ENCODE data around the gene CDK19. TPM values are rescaled to one million over a fixed set of nuclear protein-coding genes. Genes with fewer than 3 reads are reported as not detected.

CDK19 gene
- total and polyA plus RNA-seq, 2 of the 4 experiments (the other 2 are of a cell fraction): 6.0 to 6.8 TPM

GRCh38 chr6:110596354-110596753 lies 218.9 kb downstream of the CDK19 start:
- no peaks in the 10 kb centered on the region for H3K27me3 ChIP-seq (ENCODE audit: control insufficient read depth, insufficient read depth, low read length)
- H3K79me1 ChIP-seq (ENCODE audit: low read depth in 1 of 2, low read length in 2 of 2): no peaks in the 10 kb centered on the region
- H4K5ac ChIP-seq (ENCODE audit: low read depth, low read length): no peak overlapping the region
- no peaks in the 10 kb centered on the region for H3K9me3 ChIP-seq (ENCODE audit: control insufficient read depth, insufficient read depth, low read length)
- ChIA-PET CTCF (no interaction called here), POLR2A (ENCODE audit: unreplicated experiment) (no interaction called here)
- no peak overlapping the region for H2BK15ac ChIP-seq (ENCODE audit: low read depth, low read length)
- no peak for TF ChIP-seq CTCF (conservative IDR thresholded peaks at IDR 0.05; ENCODE audit: low read depth, low read length)
- no peak for TF ChIP-seq USF2 (IDR thresholded peaks at IDR 0.05; ENCODE audit: low read depth, low read length)
- no peak for TF ChIP-seq ELK1 (IDR thresholded peaks at IDR 0.05; ENCODE audit: borderline replicate concordance, low read depth, low read length)
- no peak for TF ChIP-seq MAZ (IDR thresholded peaks at IDR 0.05; ENCODE audit: borderline replicate concordance, low read depth, low read length)
- TF ChIP-seq SMC3 (IDR thresholded peaks at IDR 0.05; ENCODE audit: low read depth, low read length): no peak
- no peak for TF ChIP-seq MAFK (IDR thresholded peaks at IDR 0.05; ENCODE audit: low read depth, low read length)
- no peak for TF ChIP-seq FOS (IDR thresholded peaks at IDR 0.05; ENCODE audit: low read depth, low read length)
- no peak for TF ChIP-seq POLR2A (IDR thresholded peaks at IDR 0.05; ENCODE audit: low read depth, low read length)
- TF ChIP-seq BHLHE40 (IDR thresholded peaks at IDR 0.05; ENCODE audit: low read depth, low read length): no peak
- TF ChIP-seq NFE2L2 (IDR thresholded peaks at IDR 0.05; ENCODE audit: low read depth, low read length): no peak
- TF ChIP-seq CEBPB (IDR thresholded peaks at IDR 0.05; ENCODE audit: low read depth, low read length): no peak
- no peak for TF ChIP-seq RCOR1 (IDR thresholded peaks at IDR 0.05; ENCODE audit: insufficient replicate concordance, low read length)
- no peak for TF ChIP-seq CHD1 (IDR thresholded peaks at IDR 0.05; ENCODE audit: low read depth, low read length)
- no peak for TF ChIP-seq MXI1 (IDR thresholded peaks at IDR 0.05; ENCODE audit: borderline replicate concordance, low read depth, low read length)
- TF ChIP-seq RAD21 (IDR thresholded peaks at IDR 0.05; ENCODE audit: low read length): no peak
- no peak for TF ChIP-seq RFX5 (IDR thresholded peaks at IDR 0.05; ENCODE audit: low read depth, low read length)
- WGBS, 2 experiments (ENCODE audit: extremely low coverage in 2 of 2, insufficient read length in 1 of 2): no CpG with 5 or more reads among the region's 3 CpGs
- no peak overlapping the region for H3K4ac ChIP-seq (ENCODE audit: low read depth, low read length)
- H3K23ac ChIP-seq (ENCODE audit: low read depth, low read length): no peak overlapping the region
- no peak overlapping the region for H3K18ac ChIP-seq (ENCODE audit: low read depth, low read length)
- no peak overlapping the region for H2BK20ac ChIP-seq (ENCODE audit: low read depth, low read length)
- no peak overlapping the region for H2AFZ ChIP-seq (replicated peaks; ENCODE audit: low read length, poor library complexity)
- no peak overlapping the region for H3K4me3 ChIP-seq (ENCODE audit: insufficient read depth, low read depth, low read length)
- H3K36me3 ChIP-seq (ENCODE audit: control insufficient read depth, insufficient read depth, low read length): no peaks in the 10 kb centered on the region
- in situ Hi-C loops (cut with MboI; ENCODE audit: low sequenced_read_pairs): no loop called here
- H4K8ac ChIP-seq (ENCODE audit: low read depth in 2 of 2, low read length in 2 of 2): no peak overlapping the region
- no peak overlapping the region for H2BK5ac ChIP-seq (ENCODE audit: low read depth, low read length, poor library complexity, severe bottlenecking)
- DNase-seq (no peak), ATAC-seq (ENCODE audit: low read depth) (no peak)
- no peak overlapping the region for H4K91ac ChIP-seq (ENCODE audit: insufficient read depth, low read depth, low read length)
- no peak overlapping the region for H3K27ac ChIP-seq (ENCODE audit: insufficient read depth, low read length)
- no peak overlapping the region for H2AK5ac ChIP-seq (ENCODE audit: low read depth, low read length)
- no peaks in the 10 kb centered on the region for H4K20me1 ChIP-seq (ENCODE audit: insufficient read depth, low read length)
- H3K56ac ChIP-seq (ENCODE audit: extremely low read depth, insufficient read depth, low read length): no peak overlapping the region
- H2BK120ac ChIP-seq (ENCODE audit: low read depth, low read length): no peak overlapping the region
- dilution Hi-C loops (cut with HindIII; ENCODE audit: low sequenced_read_pairs, unreplicated experiment): no loop called here
- peaks cover 2% of the 10 kb centered on the region; the same call in 1 of the 2 replicates for H3K4me1 ChIP-seq (ENCODE audit: control insufficient read depth, insufficient read depth, low read length)
- BruUV-seq (replicated peaks): no TSS peak
- H3K14ac ChIP-seq (replicated peaks; ENCODE audit: low read depth, low read length): no peak overlapping the region
- H3K4me2 ChIP-seq (ENCODE audit: low read depth, low read length): no peak overlapping the region
- H3K9me1 ChIP-seq (ENCODE audit: insufficient read depth, low read length): no peaks in the 10 kb centered on the region
- no peak overlapping the region for H2AK9ac ChIP-seq (replicated peaks; ENCODE audit: low read depth, low read length, poor library complexity)
- intact Hi-C loops (cut with micrococcal nuclease): no loop called here
- H3K9ac ChIP-seq (ENCODE audit: low read depth, low read length): no peak overlapping the region

All from IMR-90 (cell line).